CD14-positive monocyte (primary cell): ENCODE data around the gene DPPA4. TPM values are rescaled to one million over a fixed set of nuclear protein-coding genes. Genes with fewer than 3 reads are reported as not detected.

Source experiments
- DNase-seq, 3 donors: peaks; one replicate each; pipeline ENCODE4 v3.0.0-alpha.2; 2011 to 2022
- H2AFZ ChIP-seq: 2 replicates; pipeline ENCODE4 v1.6.0; 2012; ENCODE audit warnings: mild to moderate bottlenecking, low read depth, low read length, inconsistent platforms; ENCODE audit not compliant: insufficient read depth, poor library complexity, severe bottlenecking
- H3K27ac ChIP-seq, 2 donors: 1 replicate in 1 of 2; 2 replicates in 1 of 2; pipeline ENCODE4 v1.5.1; 2012 to 2013; ENCODE audit warnings: low read length in 2 of 2, control low read depth in 1 of 2, inconsistent platforms in 1 of 2, low read depth in 1 of 2, mild to moderate bottlenecking in 1 of 2
- H3K27me3 ChIP-seq, 2 donors: one replicate each; pipeline versions ENCODE4 v1.6.0 to v1.6.1; 2011 to 2013; ENCODE audit warnings: low read length in 2 of 2; ENCODE audit not compliant: control insufficient read depth in 2 of 2, insufficient read depth in 2 of 2
- H3K36me3 ChIP-seq, 2 donors: replicated peaks in 1 of 2; 1 replicate in 1 of 2; 2 replicates in 1 of 2; pipeline versions ENCODE4 v1.5.1 to v1.6.1; 2012 to 2013; ENCODE audit warnings: low read length in 2 of 2, control low read depth in 1 of 2, inconsistent platforms in 1 of 2, mild to moderate bottlenecking in 1 of 2; ENCODE audit not compliant: insufficient read depth in 2 of 2, control insufficient read depth in 1 of 2
- H3K4me1 ChIP-seq, 2 donors: 1 replicate in 1 of 2; 2 replicates in 1 of 2; pipeline versions ENCODE4 v1.5.1 to v1.6.1; 2012 to 2013; ENCODE audit warnings: low read length in 2 of 2, control low read depth in 1 of 2, inconsistent platforms in 1 of 2, mild to moderate bottlenecking in 1 of 2, moderate library complexity in 1 of 2; ENCODE audit not compliant: insufficient read depth in 2 of 2, control insufficient read depth in 1 of 2
- H3K4me2 ChIP-seq: replicated peaks from 2 replicates; pipeline ENCODE3; 2012; ENCODE audit warnings: low read length, moderate library complexity, mild to moderate bottlenecking; ENCODE audit not compliant: poor library complexity, severe bottlenecking; ENCODE audit errors: extremely low read depth
- H3K4me3 ChIP-seq, 3 experiments: fragments of 200-600 bp in 1 of 3; sonication (generic) in 1 of 3; replicated peaks in 1 of 3; 1 replicate in 2 of 3; 2 replicates in 1 of 3; pipeline ENCODE4 v1.5.1; 2011 to 2013; ENCODE audit warnings: low read length in 3 of 3, mild to moderate bottlenecking in 3 of 3, control low read depth in 2 of 3, low read depth in 2 of 3, inconsistent platforms in 1 of 3, moderate library complexity in 1 of 3
- H3K79me2 ChIP-seq: 2 replicates; pipeline ENCODE4 v1.6.0; 2012; ENCODE audit warnings: mild to moderate bottlenecking, control low read depth, inconsistent platforms, low read length, moderate library complexity; ENCODE audit not compliant: insufficient read depth
- H3K9ac ChIP-seq: 2 replicates; pipeline ENCODE4 v1.6.0; 2017; ENCODE audit warnings: low read length, mild to moderate bottlenecking; ENCODE audit not compliant: insufficient read depth, poor library complexity, severe bottlenecking
- H3K9me3 ChIP-seq, 2 donors: replicated peaks in 1 of 2; 1 replicate in 1 of 2; 2 replicates in 1 of 2; pipeline versions ENCODE4 v1.5.1 to v1.6.1; 2012 to 2013; ENCODE audit warnings: low read length in 2 of 2, control low read depth in 1 of 2; ENCODE audit not compliant: control insufficient read depth in 1 of 2, insufficient read depth in 1 of 2
- H4K20me1 ChIP-seq: 2 replicates; pipeline ENCODE4 v1.6.0; 2012; ENCODE audit warnings: mild to moderate bottlenecking, low read length, control low read depth, moderate library complexity; ENCODE audit not compliant: insufficient read depth
- H3K27ac Mint-ChIP-seq, 7 donors: one replicate each; pipeline ENCODE4 v1.8.0; 2020; ENCODE audit warnings: mild to moderate bottlenecking in 7 of 7, mixed read lengths in 7 of 7, moderate library complexity in 6 of 7, inconsistent platforms in 2 of 7
- H3K27me3 Mint-ChIP-seq, 3 donors: one replicate each; pipeline ENCODE4 v1.8.0; 2021 to 2022; ENCODE audit warnings: low read depth in 3 of 3, mild to moderate bottlenecking in 3 of 3, mixed read lengths in 3 of 3, moderate library complexity in 3 of 3, inconsistent platforms in 1 of 3
- H3K36me3 Mint-ChIP-seq, 2 donors: one replicate each; pipeline ENCODE4 v1.8.0; 2020; ENCODE audit warnings: mixed read lengths in 2 of 2, inconsistent platforms in 1 of 2, mild to moderate bottlenecking in 1 of 2
- H3K4me1 Mint-ChIP-seq: one replicate; pipeline ENCODE4 v1.8.0; 2020; ENCODE audit warnings: mild to moderate bottlenecking, mixed read lengths
- H3K4me3 Mint-ChIP-seq, 2 donors: one replicate each; pipeline ENCODE4 v1.8.0; 2020; ENCODE audit warnings: mild to moderate bottlenecking in 2 of 2, mixed read lengths in 2 of 2, moderate library complexity in 1 of 2
- H3K9me3 Mint-ChIP-seq, 7 donors: one replicate each; pipeline ENCODE4 v1.8.0; 2020 to 2022; ENCODE audit warnings: mixed read lengths in 7 of 7, mild to moderate bottlenecking in 6 of 7, moderate library complexity in 6 of 7, inconsistent platforms in 2 of 7
- CTCF ChIP-seq: fragments of 200-600 bp; IDR thresholded peaks from one replicate; pipeline ENCODE4 v1.8.0; 2022; ENCODE audit warnings: antibody characterized with exemption, mild to moderate bottlenecking
- WGBS: methylation state at CpG from one replicate; pipeline ENCODE4 v1.1.5; 2013; ENCODE audit warnings: missing lambda C conversion rate; ENCODE audit not compliant: insufficient coverage; 5-methylcytosine and 5-hydroxymethylcytosine counted together
- intact Hi-C, 2 donors: fragments of 100-400 bp; cut with micrococcal nuclease; formaldehyde crosslinking; loops; one replicate each; pipeline versions ENCODE4 v1.15.0 to v1.15.1; 2023
- polyA plus RNA-seq, 3 donors: library from polyadenylated mRNA; depleted of rRNA in 1 of 3; unstranded in 2 of 3; stranded (reverse) in 1 of 3; fragments of 300-500 nt in 2 of 3; fragments of >200 nt in 1 of 3; fragmentation: Illumina TruSeq in 2 of 3; gene quantifications; 1 replicate in 2 of 3; 2 replicates in 1 of 3; pipeline ENCODE4 v1.2.3, GENCODE V29; 2012 to 2021

Gene DPPA4
- polyA plus RNA-seq, 3 donors = 0.07 TPM; not detected in 2

GRCh38 chr3:109334572-109334971 lies 2.8 kb downstream of the DPPA4 start:
- Histone ChIP-seq H3K4me2 (no peak overlapping the region), H3K27ac (no peak overlapping the region), H3K36me3 (no peaks in the 10 kb centered on the region), H3K4me3 (no peak overlapping the region), H3K79me2 (no peaks in the 10 kb centered on the region), H2AFZ (no peak overlapping the region), H3K27me3 (peaks cover 5 to 7% of the 10 kb centered on the region in 2 donors), H3K4me1 (peaks cover 7 to 9% of the 10 kb centered on the region in 2 donors), H3K9ac (no peak overlapping the region), H3K9me3 (no peaks in the 10 kb centered on the region), H4K20me1 (no peaks in the 10 kb centered on the region)
- Mint-ChIP-seq H3K27me3 (peaks cover 20 to 28% (median 22%) of the 10 kb centered on the region in 3 donors), H3K4me3 (no peak overlapping the region), H3K4me1 (peaks cover 32% of the 10 kb centered on the region), H3K36me3 (no peaks in the 10 kb centered on the region), H3K9me3 (peaks cover 0 to 9% (median 2%) of the 10 kb centered on the region in 7 donors), H3K27ac (no peak overlapping the region)
- no peak for TF ChIP-seq CTCF
- DNase-seq = no peak
- intact Hi-C loops = no loop called here
- WGBS = no CpG with 5 or more reads among the region's 1 CpG

DNA sequence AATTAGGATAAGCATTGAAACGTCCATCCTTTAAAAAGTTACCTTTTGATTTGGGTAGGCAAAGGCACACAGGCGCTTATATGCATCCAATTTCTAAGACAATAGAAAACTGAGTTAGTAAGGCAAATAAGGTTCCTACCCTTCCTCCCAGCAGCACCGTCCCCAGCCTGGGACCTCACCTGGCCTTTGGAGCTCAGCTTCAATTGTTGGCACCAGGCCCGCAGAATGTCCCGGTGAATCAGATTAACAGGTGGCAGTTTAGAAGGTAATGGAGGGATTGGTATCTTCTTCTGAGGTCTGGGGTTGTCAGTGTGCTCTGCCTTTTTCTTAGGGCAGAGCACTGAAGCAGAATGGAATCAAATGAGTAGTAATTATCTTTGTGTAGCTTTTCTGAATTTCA lies 5.7 kb downstream of the DPPA4 start:
- WGBS = 100% methylated on average over 3 of the region's 5 CpGs
- peaks cover 15% of the 10 kb centered on the region for H3K4me1 Mint-ChIP-seq
- H3K9me3 Mint-ChIP-seq = peaks cover 0 to 6% (median 2%) of the 10 kb centered on the region in 7 donors
- Histone ChIP-seq H2AFZ (no peak overlapping the region), H3K9ac (no peak overlapping the region), H3K4me1 (peaks cover 0 to 3% of the 10 kb centered on the region in 2 donors), H3K79me2 (no peaks in the 10 kb centered on the region), H3K27me3 (peaks cover 0 to 3% of the 10 kb centered on the region in 2 donors), H3K4me2 (no peak overlapping the region), H3K27ac (no peak overlapping the region), H3K4me3 (no peak overlapping the region), H3K36me3 (no peaks in the 10 kb centered on the region), H4K20me1 (no peaks in the 10 kb centered on the region), H3K9me3 (no peaks in the 10 kb centered on the region)
- H3K27ac Mint-ChIP-seq = no peak overlapping the region
- H3K4me3 Mint-ChIP-seq = no peak overlapping the region
- no peak for TF ChIP-seq CTCF
- intact Hi-C loops = no loop called here
- no peaks in the 10 kb centered on the region for H3K36me3 Mint-ChIP-seq
- peaks cover 3 to 6% (median 6%) of the 10 kb centered on the region in 3 donors for H3K27me3 Mint-ChIP-seq
- DNase-seq = no peak
